Pancreas (tissue), 10 donors: ENCODE results near the gene L2HGDH. TPM values are rescaled to one million over a fixed set of nuclear protein-coding genes. Genes with fewer than 3 reads are reported as not detected.

ENCODE experiments used
- ATAC-seq, 4 donors: fragments of 200-7000 bp; cut with Tn5 transposase; one replicate each; pipeline versions ENCODE4 v1.8.0 to v1.9.1; 2020; ENCODE audit warnings: mild to moderate bottlenecking in 4 of 4, moderate library complexity in 4 of 4
- DNase-seq, 6 donors: peaks; one replicate each; pipeline ENCODE4 v3.0.0-alpha.2; 2020
- FAIRE-seq: peaks from 2 replicates; lab custom pipeline; 2012; peaks lifted over from hg19 to GRCh38; lab: Jason Lieb, UNC
- H3K27ac ChIP-seq, 4 donors: fragments of 200-600 bp; sonication (generic); 1 replicate in 3 of 4; 2 replicates in 1 of 4; pipeline versions ENCODE4 v1.5.0 to v1.8.0; 2020
- H3K27me3 ChIP-seq, 4 donors: fragments of 200-600 bp; one replicate each; pipeline ENCODE4 v1.8.0; 2021
- H3K36me3 ChIP-seq, 3 donors: fragments of 200-600 bp; sonication (generic) in 1 of 3; one replicate each; pipeline versions ENCODE4 v1.5.0 to v1.8.0; 2020 to 2021
- H3K4me1 ChIP-seq, 3 donors: fragments of 200-600 bp; one replicate each; pipeline ENCODE4 v1.8.0; 2021
- H3K4me3 ChIP-seq, 4 donors: fragments of 200-600 bp; sonication (generic) in 2 of 4; one replicate each; pipeline versions ENCODE4 v1.5.0 to v1.8.0; 2020 to 2021
- H3K9me3 ChIP-seq, 4 donors: fragments of 200-600 bp; one replicate each; pipeline ENCODE4 v1.8.0; 2021
- WGBS, 2 donors: extraction: QIAGEN DNeasy Blood & Tissue Kit; methylation state at CpG; one replicate each; pipeline ENCODE4 v1.1.7; 2013; 5-methylcytosine and 5-hydroxymethylcytosine counted together
- intact Hi-C, 3 donors: fragments of 100-400 bp; cut with DNase I; formaldehyde crosslinking; loops; one replicate each; pipeline versions ENCODE4 v1.11.1 to v1.14.2; 2022
- polyA plus RNA-seq, 2 donors: library from polyadenylated mRNA; stranded (reverse); fragments of 200-250 nt; gene quantifications; one replicate each; pipeline ENCODE4 v1.2.3, GENCODE V29; 2013
- total RNA-seq, 6 donors: library from RNA; stranded (reverse); fragmentation: NEBNext Ultra II Directional in 4 of 6; extraction: Animal tissue kit (Norgen Biotek cat#: 25700) in 4 of 6; gene quantifications; one replicate each; pipeline versions ENCODE4 v1.2.1 to v1.2.4, GENCODE V29; 2021 to 2023
- TF ChIP-seq, protein P1 (sequence below), 4 donors: fragments of 200-600 bp; sonication (generic) in 3 of 4; IDR thresholded peaks; one replicate each; pipeline versions ENCODE4 v1.5.0 to v1.8.0; 2021; ENCODE audit warnings: antibody characterized with exemption in 4 of 4
- donor health status: healthy with polysubstance abuse.
- donor health status: DM: no; HTN: no; CAD: no; lungs with moderate emphysema.
- donor health status: DM: no; HTN: no; CAD: no.
- donor health status: control.
- donor health status: control.
- donor health status: Bipolar disorder and iron deficiency.
- donor health status: DM: yes; HTN: yes; CAD: no.
- donor health status: DM: no; HTN: no; CAD: no.
- donor health status: DM: no; HTN: no; CAD: no.
- donor health status: DM: yes; HTN: yes; CAD: no.

Gene L2HGDH
- total and polyA plus RNA-seq, 8 donors: 0.99 to 5.1 (median 3.4) TPM

- H3K9me3 ChIP-seq: no peaks in the 10 kb centered on the region
- H3K36me3 ChIP-seq: peaks cover 0 to 2% (median 0%) of the 10 kb centered on the region in 3 donors
- ATAC-seq: no peak
- H3K4me3 ChIP-seq: no peak overlapping the region
- H3K27me3 ChIP-seq: no peaks in the 10 kb centered on the region
- FAIRE-seq: no peak
- intact Hi-C loops: no loop called here
- H3K27ac ChIP-seq: no peak overlapping the region
- no peak for DNase-seq
- peaks cover 12 to 15% (median 13%) of the 10 kb centered on the region in 3 donors for H3K4me1 ChIP-seq
- WGBS, 2 donors: 59 to 61% methylated on average over 3 of the region's 3 CpGs
- TF ChIP-seq, protein P1, sequence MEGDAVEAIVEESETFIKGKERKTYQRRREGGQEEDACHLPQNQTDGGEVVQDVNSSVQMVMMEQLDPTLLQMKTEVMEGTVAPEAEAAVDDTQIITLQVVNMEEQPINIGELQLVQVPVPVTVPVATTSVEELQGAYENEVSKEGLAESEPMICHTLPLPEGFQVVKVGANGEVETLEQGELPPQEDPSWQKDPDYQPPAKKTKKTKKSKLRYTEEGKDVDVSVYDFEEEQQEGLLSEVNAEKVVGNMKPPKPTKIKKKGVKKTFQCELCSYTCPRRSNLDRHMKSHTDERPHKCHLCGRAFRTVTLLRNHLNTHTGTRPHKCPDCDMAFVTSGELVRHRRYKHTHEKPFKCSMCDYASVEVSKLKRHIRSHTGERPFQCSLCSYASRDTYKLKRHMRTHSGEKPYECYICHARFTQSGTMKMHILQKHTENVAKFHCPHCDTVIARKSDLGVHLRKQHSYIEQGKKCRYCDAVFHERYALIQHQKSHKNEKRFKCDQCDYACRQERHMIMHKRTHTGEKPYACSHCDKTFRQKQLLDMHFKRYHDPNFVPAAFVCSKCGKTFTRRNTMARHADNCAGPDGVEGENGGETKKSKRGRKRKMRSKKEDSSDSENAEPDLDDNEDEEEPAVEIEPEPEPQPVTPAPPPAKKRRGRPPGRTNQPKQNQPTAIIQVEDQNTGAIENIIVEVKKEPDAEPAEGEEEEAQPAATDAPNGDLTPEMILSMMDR (IDR thresholded peaks at IDR 0.05): no peak
Observed at GRCh38 chr14:50333014-50333509, 21.0 kb upstream of the L2HGDH start.

- Histone ChIP-seq H3K4me1 (peaks cover 12 to 15% (median 13%) of the 10 kb centered on the region in 3 donors), H3K36me3 (peaks cover 0 to 2% (median 0%) of the 10 kb centered on the region in 3 donors), H3K27ac (no peak overlapping the region), H3K27me3 (no peaks in the 10 kb centered on the region), H3K9me3 (no peaks in the 10 kb centered on the region), H3K4me3 (no peak overlapping the region)
- no peak for ATAC-seq
- no peak for DNase-seq
- intact Hi-C loops: no loop called here
- no peak for FAIRE-seq
- TF ChIP-seq, protein P1 (IDR thresholded peaks at IDR 0.05): no peak
Observed at GRCh38 chr14:50331596-50331995, 19.6 kb upstream of the L2HGDH start.

DNA sequence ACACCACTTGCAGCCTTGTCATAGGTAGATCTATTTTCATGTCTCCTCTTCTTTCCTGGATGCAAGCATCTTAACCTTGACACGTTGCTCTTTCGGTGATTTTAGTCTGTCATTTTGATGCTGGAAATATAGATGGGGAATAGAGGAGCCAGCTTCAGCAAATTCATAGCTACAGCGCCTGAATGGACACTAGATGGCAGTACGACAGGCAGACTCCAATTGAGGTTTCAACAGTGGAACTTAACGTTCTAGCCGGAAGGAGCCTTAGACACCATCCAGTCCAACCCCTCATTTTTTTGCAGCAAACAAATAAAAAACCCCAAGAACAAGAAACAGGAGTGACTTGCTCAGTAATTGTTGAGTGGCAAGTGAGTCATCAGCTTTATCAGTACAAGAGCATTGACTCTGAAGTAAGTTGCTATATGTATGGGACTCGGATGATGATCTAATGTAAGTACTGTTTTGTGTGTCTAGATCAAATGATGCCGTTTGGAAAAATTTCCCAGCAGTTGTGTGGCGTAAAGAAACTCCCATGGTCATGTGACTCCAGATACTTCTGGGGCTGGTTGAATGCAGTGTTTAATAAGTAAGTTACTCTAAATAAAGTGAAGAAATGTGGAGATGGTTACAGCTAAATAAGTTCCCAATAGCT lies 9.1 kb upstream of the L2HGDH start:
- Histone ChIP-seq H3K36me3 (peaks cover 0 to 3% (median 0%) of the 10 kb centered on the region in 3 donors), H3K27me3 (no peaks in the 10 kb centered on the region), H3K4me1 (peaks cover 0 to 7% (median 6%) of the 10 kb centered on the region in 3 donors), H3K27ac (peak overlapping the region in 2 of 4 donors; percentile 62 to 75), H3K9me3 (no peaks in the 10 kb centered on the region), H3K4me3 (peak overlapping the region in 1 of 4 donors; percentile 17)
- 4 to 5% methylated on average over 9 of the region's 9 CpGs for WGBS, 2 donors
- intact Hi-C loops: loop anchor here in 2 of 3 donors (5.0 to 10.0 kb wide), 2 partner anchors 204 to 211 kb away; partner anchors contain the start of gene MAP4K5 (in 1 of the 2)
- TF ChIP-seq, protein P1 (IDR thresholded peaks at IDR 0.05): peak; percentile 57 to 75 (median 64)
- DNase-seq: peak in 4 of 6 donors; percentile 30 to 72 (median 64)
- ATAC-seq: peak; percentile 91 to 99 (median 96)
- peak; percentile 90 for FAIRE-seq

DNA sequence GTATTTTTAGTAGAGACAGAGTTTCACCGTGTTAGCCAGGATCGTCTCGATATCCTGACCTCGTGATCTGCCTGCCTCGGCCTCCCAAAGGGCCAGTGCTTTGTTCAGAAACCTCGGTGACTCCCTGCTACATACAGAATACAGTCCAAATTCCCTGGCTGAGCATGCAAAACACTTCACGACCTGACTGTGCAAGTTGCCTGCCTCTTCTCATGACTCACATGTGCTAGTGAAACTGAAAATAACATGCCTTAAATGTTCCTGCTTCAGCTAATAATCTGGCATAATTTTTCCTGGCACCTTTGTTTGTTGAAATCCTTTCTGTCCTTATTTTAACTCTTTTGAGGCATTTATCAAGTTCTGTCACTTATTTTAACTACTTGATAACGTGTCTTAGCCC lies 8.3 kb upstream of the L2HGDH start:
- H3K4me1 ChIP-seq: peaks cover 0 to 7% (median 6%) of the 10 kb centered on the region in 3 donors
- no peak for DNase-seq
- TF ChIP-seq, protein P1 (IDR thresholded peaks at IDR 0.05): no peak
- peak in 3 of 4 donors; percentile 24 to 72 (median 31) for ATAC-seq
- 80 to 87% methylated on average over 8 of the region's 8 CpGs for WGBS, 2 donors
- FAIRE-seq: no peak
- no peaks in the 10 kb centered on the region for H3K27me3 ChIP-seq
- intact Hi-C loops: loop anchor here in 2 of 3 donors (5.0 to 10.0 kb wide), 2 partner anchors 205 to 212 kb away; partner anchors contain the start of gene MAP4K5 (in 1 of the 2)
- peak overlapping the region in 1 of 4 donors; percentile 62 for H3K27ac ChIP-seq
- no peak overlapping the region for H3K4me3 ChIP-seq
- no peaks in the 10 kb centered on the region for H3K9me3 ChIP-seq
- peaks cover 0 to 3% (median 0%) of the 10 kb centered on the region in 3 donors for H3K36me3 ChIP-seq
